GM13976 (cell line): ENCODE measurements around the gene HEATR5A.

Source experiments
- DNase-seq: peaks from one replicate; pipeline ENCODE4 v3.0.0; 2012; ENCODE audit warnings: low spot score
- CTCF ChIP-seq: IDR thresholded peaks from 2 replicates; pipeline ENCODE4 v1.5.1; 2012; ENCODE audit warnings: borderline replicate concordance, mild to moderate bottlenecking; ENCODE audit not compliant: insufficient read depth; ENCODE audit errors: extremely low read depth, missing control alignments, control extremely low read depth
- in situ Hi-C: fragments of 300-500 bp; cut with MboI; formaldehyde crosslinking; loops from one replicate; pipeline ENCODE4 v1.12.0; 2022; ENCODE audit warnings: low sequenced_read_pairs, mixed read lengths, inconsistent platforms; ENCODE audit not compliant: unreplicated experiment

HEATR5A gene

GRCh38 chr14:31414190-31414833, 6.0 kb downstream of the HEATR5A start:
- in situ Hi-C loops: no loop called here
- no peak for DNase-seq

GRCh38 chr14:31411218-31411727, 9.1 kb downstream of the HEATR5A start:
- TF ChIP-seq CTCF: no peak
- in situ Hi-C loops: no loop called here
- DNase-seq: no peak

More at GRCh38 chr14:31414190-31414833, 6.0 kb downstream of the HEATR5A start:
- no peak for TF ChIP-seq CTCF

GRCh38 chr14:31410048-31410650, 10.2 kb downstream of the HEATR5A start:
- DNase-seq: peak; percentile 34
- TF ChIP-seq CTCF: no peak
- in situ Hi-C loops: no loop called here

GRCh38 chr14:31408421-31408820, 11.9 kb downstream of the HEATR5A start:
- in situ Hi-C loops: no loop called here
- DNase-seq: no peak
- no peak for TF ChIP-seq CTCF

- no peak for DNase-seq
- in situ Hi-C loops: no loop called here
- no peak for TF ChIP-seq CTCF
Measured at GRCh38 chr14:31405599-31406232, 14.6 kb downstream of the HEATR5A start.

GRCh38 chr14:31405106-31405505, 15.2 kb downstream of the HEATR5A start:
- TF ChIP-seq CTCF: no peak
- DNase-seq: no peak
- in situ Hi-C loops: no loop called here
